Measurements from ENCODE around the gene PGF. TPM values are rescaled to one million over a fixed set of nuclear protein-coding genes. Genes with fewer than 3 reads are reported as not detected.
A peak's percentile ranks its signal among the peaks of the same experiment; 100 is the strongest.

PGF gene
- total RNA-seq, 1 donor from 2014 or later: 6.1 TPM

GRCh38 chr14:74947353-74948227 is 7.8 kb downstream of the PGF start:
- no peak for TF ChIP-seq CTCF (conservative IDR thresholded peaks at IDR 0.05; ENCODE audit: low read depth, low read length)
- no peak overlapping the region for H3K4me3 ChIP-seq (ENCODE audit: low read depth, low read length)

GRCh38 chr14:74946659-74947281 is 8.6 kb downstream of the PGF start:
- no peak for TF ChIP-seq CTCF (conservative IDR thresholded peaks at IDR 0.05; ENCODE audit: low read depth, low read length)
- H3K4me3 ChIP-seq (ENCODE audit: low read depth, low read length): no peak overlapping the region
- DNase-seq (ENCODE audit: low read depth): no peak

More at GRCh38 chr14:74947353-74948227, 7.8 kb downstream of the PGF start:
- no peak for DNase-seq (ENCODE audit: low read depth)

GRCh38 chr14:74945852-74946658 is 9.3 kb downstream of the PGF start:
- TF ChIP-seq CTCF (conservative IDR thresholded peaks at IDR 0.05; ENCODE audit: low read depth, low read length): peak; percentile 93
- no peak overlapping the region for H3K4me3 ChIP-seq (ENCODE audit: low read depth, low read length)
- no peak for DNase-seq (ENCODE audit: low read depth)

- DNase-seq (ENCODE audit: low read depth): no peak
Observed at GRCh38 chr14:74945261-74945851, 10.0 kb downstream of the PGF start.

GRCh38 chr14:74942608-74943007 is 12.8 kb downstream of the PGF start:
- TF ChIP-seq CTCF (conservative IDR thresholded peaks at IDR 0.05; ENCODE audit: low read depth, low read length): no peak
- no peak overlapping the region for H3K4me3 ChIP-seq (ENCODE audit: low read depth, low read length)
- no peak for DNase-seq (ENCODE audit: low read depth)

More at GRCh38 chr14:74945261-74945851, 10.0 kb downstream of the PGF start:
- H3K4me3 ChIP-seq (ENCODE audit: low read depth, low read length): no peak overlapping the region
- TF ChIP-seq CTCF (conservative IDR thresholded peaks at IDR 0.05; ENCODE audit: low read depth, low read length): peak; percentile 71

GRCh38 chr14:74942181-74942580 is 13.2 kb downstream of the PGF start:
- no peak for DNase-seq (ENCODE audit: low read depth)
- no peak for TF ChIP-seq CTCF (conservative IDR thresholded peaks at IDR 0.05; ENCODE audit: low read depth, low read length)
- H3K4me3 ChIP-seq (ENCODE audit: low read depth, low read length): no peak overlapping the region

Data from epithelial cell of proximal tubule (primary cell).